NB4 (cell line): Measurements from ENCODE around the gene MPDZ.

Source experiments
- CTCF ChIP-seq: IDR thresholded peaks from one replicate; pipeline ENCODE4 v1.5.1; 2012; ENCODE audit warnings: low read depth, low read length
- POLR2A ChIP-seq: IDR thresholded peaks from 2 replicates; pipeline ENCODE4 v1.6.1; 2011; ENCODE audit warnings: mild to moderate bottlenecking; ENCODE audit not compliant: insufficient read length; ENCODE audit errors: extremely low read depth

- TF ChIP-seq POLR2A = no peak
- TF ChIP-seq CTCF = no peak
Observed at GRCh38 chr9:13322828-13323550, 43.5 kb upstream of the MPDZ start.
